ENCODE measurements around the gene TMEM69. TPM values are rescaled to one million over a fixed set of nuclear protein-coding genes. Genes with fewer than 3 reads are reported as not detected.
A peak's percentile ranks its signal among the peaks of the same experiment; 100 is the strongest.

Gene TMEM69
- polyA plus RNA-seq, 1 donor from 2014 or later = 28.6 TPM

DNA sequence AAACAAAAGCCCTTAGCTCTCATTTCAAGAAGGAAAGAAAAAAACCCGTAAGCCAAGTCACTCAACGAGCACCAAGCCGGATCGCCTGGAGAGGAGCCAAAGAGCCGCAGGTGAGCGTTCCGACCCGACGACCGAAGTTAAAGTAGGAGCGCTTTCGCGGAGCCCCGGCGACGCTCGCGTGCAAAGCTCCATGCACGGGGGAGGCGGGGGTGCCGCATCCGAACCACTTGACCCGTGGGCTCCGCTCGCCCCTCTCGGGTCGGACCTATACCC lies 2.0 kb upstream of the TMEM69 start:
- H3K79me2 ChIP-seq (replicated peaks; ENCODE audit: insufficient read depth, low read length) = peaks cover 68% of the 10 kb centered on the region

DNA sequence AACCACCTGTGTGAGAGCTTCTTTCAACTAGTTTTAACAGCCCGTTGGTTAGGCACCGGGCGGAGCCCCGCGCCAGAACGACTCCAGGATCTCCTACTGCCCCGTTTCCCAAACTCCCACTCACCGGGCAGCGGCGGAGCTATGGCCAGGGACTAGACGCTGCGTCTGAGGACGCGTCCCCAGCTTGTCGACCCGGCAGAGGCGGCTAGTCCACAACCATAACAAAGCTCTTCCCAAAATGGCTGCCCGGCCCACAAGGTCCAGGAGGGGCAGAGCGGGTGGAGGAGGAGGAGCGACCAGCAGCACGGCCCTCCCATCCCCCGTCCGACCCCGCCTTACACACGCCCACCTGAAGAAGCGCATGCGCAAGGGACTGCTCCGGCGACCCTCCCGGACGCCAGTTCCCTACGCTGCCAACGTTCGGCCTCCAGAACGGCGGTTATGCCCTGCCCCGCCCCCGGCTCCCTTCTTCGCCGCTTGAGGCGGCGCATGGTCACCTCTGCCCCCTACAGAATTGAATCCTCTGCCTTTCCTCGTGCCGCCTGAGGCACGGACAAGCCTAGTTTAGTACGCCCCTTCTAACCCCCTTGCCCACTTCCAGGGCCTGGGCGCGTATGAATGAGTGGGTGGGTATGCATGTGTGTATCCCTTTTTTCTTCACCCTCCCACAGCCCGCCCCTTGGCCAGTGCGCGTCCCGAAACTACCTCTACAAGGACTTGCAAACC lies 1.5 kb upstream of the TMEM69 start, which contains the start of gene GPBP1L1:
Gene GPBP1L1 (minus strand): TSS at position 246 of the 726 bp plus-strand sequence. CDS start 27,446 bp downstream, outside the sequence.
- H3F3A ChIP-seq (ENCODE audit: insufficient read depth, low read length, poor library complexity, severe bottlenecking) = peaks cover 12% of the 10 kb centered on the region
- H3K9me3 ChIP-seq (ENCODE audit: low read length) = no peaks in the 10 kb centered on the region
- peak within 1 kb of the TSS; percentile 96 for H3K27ac ChIP-seq (ENCODE audit: low read length)
- peak within 1 kb of the TSS; percentile 95 for H2AFZ ChIP-seq (ENCODE audit: low read depth, low read length)
- peak within 1 kb of the TSS; percentile 93 for H3K4me3 ChIP-seq (ENCODE audit: low read length)
- peaks cover 64% of the 10 kb centered on the region for H3K79me2 ChIP-seq (replicated peaks; ENCODE audit: insufficient read depth, low read length)
- peak within 1 kb of the TSS; percentile 90 for H3K9ac ChIP-seq (ENCODE audit: low read length)
- H3K36me3 ChIP-seq (ENCODE audit: insufficient read depth, low read length) = no peaks in the 10 kb centered on the region
- TF ChIP-seq, protein P1, sequence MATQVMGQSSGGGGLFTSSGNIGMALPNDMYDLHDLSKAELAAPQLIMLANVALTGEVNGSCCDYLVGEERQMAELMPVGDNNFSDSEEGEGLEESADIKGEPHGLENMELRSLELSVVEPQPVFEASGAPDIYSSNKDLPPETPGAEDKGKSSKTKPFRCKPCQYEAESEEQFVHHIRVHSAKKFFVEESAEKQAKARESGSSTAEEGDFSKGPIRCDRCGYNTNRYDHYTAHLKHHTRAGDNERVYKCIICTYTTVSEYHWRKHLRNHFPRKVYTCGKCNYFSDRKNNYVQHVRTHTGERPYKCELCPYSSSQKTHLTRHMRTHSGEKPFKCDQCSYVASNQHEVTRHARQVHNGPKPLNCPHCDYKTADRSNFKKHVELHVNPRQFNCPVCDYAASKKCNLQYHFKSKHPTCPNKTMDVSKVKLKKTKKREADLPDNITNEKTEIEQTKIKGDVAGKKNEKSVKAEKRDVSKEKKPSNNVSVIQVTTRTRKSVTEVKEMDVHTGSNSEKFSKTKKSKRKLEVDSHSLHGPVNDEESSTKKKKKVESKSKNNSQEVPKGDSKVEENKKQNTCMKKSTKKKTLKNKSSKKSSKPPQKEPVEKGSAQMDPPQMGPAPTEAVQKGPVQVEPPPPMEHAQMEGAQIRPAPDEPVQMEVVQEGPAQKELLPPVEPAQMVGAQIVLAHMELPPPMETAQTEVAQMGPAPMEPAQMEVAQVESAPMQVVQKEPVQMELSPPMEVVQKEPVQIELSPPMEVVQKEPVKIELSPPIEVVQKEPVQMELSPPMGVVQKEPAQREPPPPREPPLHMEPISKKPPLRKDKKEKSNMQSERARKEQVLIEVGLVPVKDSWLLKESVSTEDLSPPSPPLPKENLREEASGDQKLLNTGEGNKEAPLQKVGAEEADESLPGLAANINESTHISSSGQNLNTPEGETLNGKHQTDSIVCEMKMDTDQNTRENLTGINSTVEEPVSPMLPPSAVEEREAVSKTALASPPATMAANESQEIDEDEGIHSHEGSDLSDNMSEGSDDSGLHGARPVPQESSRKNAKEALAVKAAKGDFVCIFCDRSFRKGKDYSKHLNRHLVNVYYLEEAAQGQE (IDR thresholded peaks at IDR 0.05; ENCODE audit: borderline replicate concordance) = peak; percentile 28
- TF ChIP-seq POLR2AphosphoS5 (IDR thresholded peaks at IDR 0.05) (peak; percentile 81), EZH2 (IDR thresholded peaks at IDR 0.05; ENCODE audit: borderline replicate concordance, insufficient read depth, low read length, poor library complexity, severe bottlenecking) (no peak), TAF1 (IDR thresholded peaks at IDR 0.05; ENCODE audit: low read depth) (peak; percentile 61), EP300 (conservative IDR thresholded peaks at IDR 0.05; ENCODE audit: poor library complexity, severe bottlenecking) (peak; percentile 22), RAD21 (conservative IDR thresholded peaks at IDR 0.05) (no peak), SMC3 (conservative IDR thresholded peaks at IDR 0.05; ENCODE audit: poor library complexity) (no peak), MXI1 (conservative IDR thresholded peaks at IDR 0.05; ENCODE audit: poor library complexity, severe bottlenecking) (peak; percentile 90)
- TF ChIP-seq, protein P2, sequence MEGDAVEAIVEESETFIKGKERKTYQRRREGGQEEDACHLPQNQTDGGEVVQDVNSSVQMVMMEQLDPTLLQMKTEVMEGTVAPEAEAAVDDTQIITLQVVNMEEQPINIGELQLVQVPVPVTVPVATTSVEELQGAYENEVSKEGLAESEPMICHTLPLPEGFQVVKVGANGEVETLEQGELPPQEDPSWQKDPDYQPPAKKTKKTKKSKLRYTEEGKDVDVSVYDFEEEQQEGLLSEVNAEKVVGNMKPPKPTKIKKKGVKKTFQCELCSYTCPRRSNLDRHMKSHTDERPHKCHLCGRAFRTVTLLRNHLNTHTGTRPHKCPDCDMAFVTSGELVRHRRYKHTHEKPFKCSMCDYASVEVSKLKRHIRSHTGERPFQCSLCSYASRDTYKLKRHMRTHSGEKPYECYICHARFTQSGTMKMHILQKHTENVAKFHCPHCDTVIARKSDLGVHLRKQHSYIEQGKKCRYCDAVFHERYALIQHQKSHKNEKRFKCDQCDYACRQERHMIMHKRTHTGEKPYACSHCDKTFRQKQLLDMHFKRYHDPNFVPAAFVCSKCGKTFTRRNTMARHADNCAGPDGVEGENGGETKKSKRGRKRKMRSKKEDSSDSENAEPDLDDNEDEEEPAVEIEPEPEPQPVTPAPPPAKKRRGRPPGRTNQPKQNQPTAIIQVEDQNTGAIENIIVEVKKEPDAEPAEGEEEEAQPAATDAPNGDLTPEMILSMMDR (IDR thresholded peaks at IDR 0.05; ENCODE audit: poor library complexity, severe bottlenecking) = no peak
- no peaks in the 10 kb centered on the region for H3K9me2 ChIP-seq (ENCODE audit: insufficient read depth, low read length)
- no peaks in the 10 kb centered on the region for H4K20me1 ChIP-seq (ENCODE audit: insufficient read depth)
- peak within 1 kb of the TSS; percentile 60 for H3K4me2 ChIP-seq (ENCODE audit: low read length)
- H3K27me3 ChIP-seq (ENCODE audit: insufficient read depth, low read depth, low read length) = no peaks in the 10 kb centered on the region

More for the DNA sequence above, 2.0 kb upstream of the TMEM69 start:
- no peaks in the 10 kb centered on the region for H3K9me2 ChIP-seq (ENCODE audit: insufficient read depth, low read length)
- H3F3A ChIP-seq (ENCODE audit: insufficient read depth, low read length, poor library complexity, severe bottlenecking) = peaks cover 12% of the 10 kb centered on the region
- H3K27me3 ChIP-seq (ENCODE audit: insufficient read depth, low read depth, low read length) = no peaks in the 10 kb centered on the region
- peak overlapping the region; percentile 55 for H3K4me2 ChIP-seq (ENCODE audit: low read length)
- H3K9me3 ChIP-seq (ENCODE audit: low read length) = no peaks in the 10 kb centered on the region
- no peaks in the 10 kb centered on the region for H3K36me3 ChIP-seq (ENCODE audit: insufficient read depth, low read length)
- peak overlapping the region; percentile 96 for H3K27ac ChIP-seq (ENCODE audit: low read length)
- peak overlapping the region; percentile 93 for H3K4me3 ChIP-seq (ENCODE audit: low read length)
- peak overlapping the region; percentile 90 for H3K9ac ChIP-seq (ENCODE audit: low read length)
- no peaks in the 10 kb centered on the region for H4K20me1 ChIP-seq (ENCODE audit: insufficient read depth)
- H2AFZ ChIP-seq (ENCODE audit: low read depth, low read length) = peak overlapping the region; percentile 89
- TF ChIP-seq, protein P2 (IDR thresholded peaks at IDR 0.05; ENCODE audit: poor library complexity, severe bottlenecking) = peak; percentile 50
- TF ChIP-seq RAD21 (conservative IDR thresholded peaks at IDR 0.05) (peak; percentile 48), EP300 (conservative IDR thresholded peaks at IDR 0.05; ENCODE audit: poor library complexity, severe bottlenecking) (no peak), SMC3 (conservative IDR thresholded peaks at IDR 0.05; ENCODE audit: poor library complexity) (peak; percentile 57)

Data from neural cell (in vitro differentiated cells).